HCT116 (cell line): ENCODE measurements around the gene AFAP1.

Experiments used
- CTCF ChIP-seq, 3 experiments: fragments of 200-600 bp in 1 of 3; sonication (generic) in 1 of 3; IDR thresholded peaks in 2 of 3; conservative IDR thresholded peaks in 1 of 3; 2 replicates each; pipeline ENCODE4 v1.5.1; 2012 to 2017; ENCODE audit warnings: low read depth in 2 of 3, low read length in 2 of 3, antibody characterized with exemption in 1 of 3, borderline replicate concordance in 1 of 3, control low read depth in 1 of 3, mild to moderate bottlenecking in 1 of 3, mixed read lengths in 1 of 3, mixed run types in 1 of 3, moderate library complexity in 1 of 3; ENCODE audit not compliant: insufficient read depth in 1 of 3
- EZH2 ChIP-seq: fragments of 200-600 bp; sonication (generic); IDR thresholded peaks from 2 replicates; pipeline ENCODE4 v1.6.1; 2017; ENCODE audit warnings: antibody characterized with exemption, mixed run types
- FOSL1 ChIP-seq: IDR thresholded peaks from 2 replicates; pipeline ENCODE4 v1.6.1; 2012; ENCODE audit warnings: low read depth
- JUND ChIP-seq: IDR thresholded peaks from 2 replicates; pipeline ENCODE4 v1.6.1; 2012
- POLR2A ChIP-seq: IDR thresholded peaks from 2 replicates; pipeline ENCODE4 v1.7.0; 2011; ENCODE audit warnings: borderline replicate concordance; ENCODE audit not compliant: insufficient read depth, insufficient read length; ENCODE audit errors: extremely low read depth
- POLR2AphosphoS5 ChIP-seq: IDR thresholded peaks from 2 replicates; pipeline ENCODE4 v1.6.1; 2011; ENCODE audit warnings: mild to moderate bottlenecking, low read depth, low read length, moderate library complexity
- YY1 ChIP-seq: IDR thresholded peaks from 2 replicates; pipeline ENCODE4 v1.6.1; 2011; ENCODE audit warnings: low read length, low read depth, moderate library complexity, mild to moderate bottlenecking; ENCODE audit not compliant: insufficient replicate concordance; ENCODE audit errors: extremely low read depth

GRCh38 chr4:7826909-7827306 is 112.8 kb downstream of the AFAP1 start:
- TF ChIP-seq JUND (no peak), YY1 (no peak), POLR2AphosphoS5 (no peak), CTCF (IDR thresholded peaks at IDR 0.05 in 2 of 3, conservative IDR thresholded peaks at IDR 0.05 in 1 of 3; ENCODE audit: borderline replicate concordance in 1 of 3, insufficient read depth in 1 of 3, low read depth in 2 of 3, low read length in 2 of 3) (no peak), POLR2A (no peak), FOSL1 (no peak), EZH2 (no peak)
